Measurements from ENCODE around the gene BCL11B. TPM values are rescaled to one million over a fixed set of nuclear protein-coding genes. Genes with fewer than 3 reads are reported as not detected.

Gene BCL11B
- total RNA-seq, 1 donor = under 0.01 TPM

DNA sequence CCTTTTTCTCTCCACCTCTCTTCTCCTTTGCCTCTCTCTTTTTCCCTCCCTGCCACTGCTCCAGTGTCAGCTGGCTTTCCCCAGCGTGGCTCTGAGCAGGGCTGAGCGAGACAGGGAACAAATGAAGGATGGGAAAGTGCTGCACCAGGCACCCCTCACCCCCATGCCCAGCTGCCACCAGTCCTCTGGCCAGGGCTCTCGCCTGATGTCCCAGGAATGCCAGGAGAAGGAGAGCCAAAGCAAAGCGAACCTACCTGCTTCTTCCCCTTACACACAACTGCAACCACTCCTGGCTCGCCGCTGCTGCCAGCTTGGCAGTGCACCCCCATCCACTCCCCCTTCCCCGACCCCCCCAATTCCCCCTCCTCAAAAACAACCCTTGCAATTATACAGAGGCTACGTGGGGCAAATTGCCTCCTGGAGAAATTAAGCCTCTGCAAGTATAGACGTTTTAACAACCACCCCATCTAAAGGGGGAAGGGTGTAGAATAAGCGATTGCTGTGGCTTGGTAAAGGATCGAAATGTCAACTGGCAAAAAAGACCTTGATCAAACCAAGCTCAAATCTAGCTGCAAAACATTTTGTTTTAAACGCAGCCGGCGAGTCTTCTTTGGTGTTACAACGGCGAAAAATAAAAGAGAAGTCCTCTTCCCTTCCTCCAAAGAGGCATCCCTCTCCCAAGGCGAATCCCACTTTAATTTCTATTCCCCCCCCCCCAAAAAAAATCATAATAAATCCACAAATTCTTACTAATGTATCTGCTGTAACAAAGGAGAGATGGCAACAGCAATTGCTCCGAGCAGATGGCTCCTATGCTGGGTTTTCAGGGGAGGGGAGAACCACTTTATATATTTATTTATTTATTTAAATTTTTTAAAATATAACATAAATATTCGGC is 2.9 kb downstream of the BCL11B start:
- DNase-seq (ENCODE audit: low read depth in 2 of 3, low spot score in 2 of 3) = no peak

DNA sequence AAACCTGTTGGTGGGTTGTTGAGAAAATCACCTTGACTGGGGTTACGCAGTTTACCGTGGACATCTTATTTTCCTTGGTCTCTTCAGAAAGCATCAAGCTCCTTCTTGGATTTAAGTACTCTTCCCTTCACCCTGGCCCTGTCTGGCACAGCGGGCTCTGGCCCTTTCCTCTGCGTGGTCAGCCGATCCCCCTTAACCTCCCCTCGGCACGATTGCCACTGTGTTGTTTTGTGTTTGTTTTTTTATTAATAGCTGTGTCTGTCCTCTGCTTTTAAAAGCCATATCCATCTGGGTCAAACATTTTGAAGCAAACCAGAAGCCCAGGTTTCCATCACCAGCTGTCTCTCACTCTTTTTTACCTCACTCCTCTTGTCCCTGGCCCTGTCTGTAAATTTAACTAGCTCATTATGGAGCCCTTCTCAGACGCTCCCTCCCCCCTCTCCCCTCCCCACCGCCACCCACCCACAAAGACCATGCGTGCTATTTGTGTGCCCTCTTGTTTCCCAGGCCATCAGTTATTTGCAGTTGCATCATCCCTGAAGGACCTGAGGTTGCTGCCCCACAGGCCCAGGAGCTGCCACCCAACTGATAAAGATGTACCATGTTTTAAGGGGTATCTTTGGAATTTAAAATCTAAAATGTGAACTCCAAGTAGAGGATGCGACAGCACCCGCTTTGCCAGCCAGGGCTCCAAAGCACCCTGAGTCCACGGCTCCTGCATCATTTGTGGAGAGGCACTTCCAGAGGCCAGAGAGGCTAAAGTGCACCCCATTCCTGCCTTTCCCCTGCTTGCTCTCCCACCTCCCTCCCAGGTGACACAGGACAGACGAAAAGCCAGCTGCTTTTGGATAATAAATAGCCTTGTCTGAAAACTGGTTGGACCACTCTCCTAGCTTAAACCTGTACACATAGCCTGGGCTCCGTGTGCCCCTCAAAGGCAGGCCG is 3.9 kb downstream of the BCL11B start:
- DNase-seq (ENCODE audit: low read depth in 2 of 3, low spot score in 2 of 3) = no peak

DNA sequence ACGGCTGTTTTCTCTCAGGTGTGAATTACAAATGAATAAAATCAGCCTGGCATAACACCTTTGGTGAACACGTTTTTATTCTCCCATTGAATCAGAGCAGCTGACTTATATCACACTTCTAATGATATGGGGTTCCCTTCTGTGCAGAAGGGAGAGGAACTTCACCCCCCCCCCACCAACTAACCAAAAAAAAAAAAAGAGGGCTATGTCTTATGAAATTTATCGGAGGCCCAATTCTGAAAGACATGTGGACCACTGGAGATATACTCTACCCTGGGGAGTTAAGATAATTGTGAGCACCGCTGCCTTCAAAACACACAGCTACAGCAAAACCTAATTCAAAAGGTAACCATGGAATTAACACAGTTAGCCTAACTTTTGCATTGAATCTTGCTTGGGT is 4.6 kb downstream of the BCL11B start:
- DNase-seq (ENCODE audit: low read depth in 2 of 3, low spot score in 2 of 3) = no peak

DNA sequence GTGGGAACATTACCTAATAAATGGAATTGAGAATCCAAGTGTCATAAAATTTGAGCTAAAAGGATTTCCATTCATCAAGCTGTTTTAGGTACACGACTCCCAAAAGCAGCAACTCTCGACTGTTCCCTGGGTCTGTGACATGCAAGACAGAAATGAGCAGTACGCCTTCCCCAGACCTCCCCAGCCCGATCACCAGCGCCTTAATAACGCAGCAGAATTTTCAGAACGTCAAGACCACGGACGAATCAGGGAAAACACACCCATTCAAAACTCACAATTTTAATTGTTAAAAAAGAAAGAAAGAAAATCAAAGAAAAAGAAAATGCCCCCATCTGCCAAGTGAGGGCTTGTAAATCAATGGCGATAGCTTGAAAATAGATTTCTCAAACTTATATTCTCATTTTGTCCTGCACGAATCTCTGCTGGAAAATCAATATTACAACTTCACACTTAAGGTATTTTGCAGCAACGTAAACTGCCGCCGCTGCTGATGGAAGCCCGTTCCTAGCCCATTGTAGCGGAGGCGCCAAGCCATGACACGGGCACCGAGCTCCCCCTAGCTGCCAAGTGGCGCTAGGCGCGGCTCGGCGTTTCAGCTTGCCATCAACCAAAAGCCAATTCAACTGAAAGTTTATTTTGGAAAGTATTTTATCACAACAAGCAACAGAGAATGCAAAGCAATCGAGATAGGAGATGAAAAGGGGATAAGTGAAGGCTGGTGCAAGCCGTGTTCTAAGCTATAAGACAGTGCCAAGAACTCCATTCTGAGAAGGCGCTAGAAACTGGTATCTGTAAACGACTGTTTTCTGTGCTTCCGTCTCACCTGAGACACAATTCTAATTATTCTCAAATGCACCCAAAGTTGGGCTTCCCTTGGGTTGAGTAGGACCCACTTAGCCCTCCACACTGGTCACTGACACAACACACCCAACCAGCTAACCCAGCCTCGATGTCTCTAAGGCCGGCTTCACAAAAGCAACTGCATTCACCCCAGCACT is 5.5 kb downstream of the BCL11B start:
- DNase-seq (ENCODE audit: low read depth in 2 of 3, low spot score in 2 of 3) = peak; percentile 69 to 81 (median 76)

DNA sequence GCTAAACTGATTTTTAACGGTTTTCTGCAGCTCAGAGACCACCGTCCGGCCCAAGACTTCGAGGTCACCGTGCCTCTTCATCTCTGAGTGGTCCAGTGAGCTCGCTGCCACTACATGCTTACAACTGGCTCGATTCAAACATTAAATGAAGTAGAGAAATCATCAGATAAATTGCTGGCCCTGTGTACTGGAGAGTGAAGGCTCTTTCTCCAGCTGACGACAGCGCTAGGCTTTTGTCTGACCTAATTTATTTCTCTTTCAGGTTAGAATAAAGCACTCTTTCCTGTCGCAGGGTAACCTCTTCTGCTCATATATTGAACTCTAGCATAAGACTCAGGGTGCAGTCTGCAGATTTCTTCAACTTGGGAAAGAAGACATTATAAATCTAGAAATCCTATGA is 6.4 kb downstream of the BCL11B start:
- DNase-seq (ENCODE audit: low read depth in 2 of 3, low spot score in 2 of 3) = no peak

DNA sequence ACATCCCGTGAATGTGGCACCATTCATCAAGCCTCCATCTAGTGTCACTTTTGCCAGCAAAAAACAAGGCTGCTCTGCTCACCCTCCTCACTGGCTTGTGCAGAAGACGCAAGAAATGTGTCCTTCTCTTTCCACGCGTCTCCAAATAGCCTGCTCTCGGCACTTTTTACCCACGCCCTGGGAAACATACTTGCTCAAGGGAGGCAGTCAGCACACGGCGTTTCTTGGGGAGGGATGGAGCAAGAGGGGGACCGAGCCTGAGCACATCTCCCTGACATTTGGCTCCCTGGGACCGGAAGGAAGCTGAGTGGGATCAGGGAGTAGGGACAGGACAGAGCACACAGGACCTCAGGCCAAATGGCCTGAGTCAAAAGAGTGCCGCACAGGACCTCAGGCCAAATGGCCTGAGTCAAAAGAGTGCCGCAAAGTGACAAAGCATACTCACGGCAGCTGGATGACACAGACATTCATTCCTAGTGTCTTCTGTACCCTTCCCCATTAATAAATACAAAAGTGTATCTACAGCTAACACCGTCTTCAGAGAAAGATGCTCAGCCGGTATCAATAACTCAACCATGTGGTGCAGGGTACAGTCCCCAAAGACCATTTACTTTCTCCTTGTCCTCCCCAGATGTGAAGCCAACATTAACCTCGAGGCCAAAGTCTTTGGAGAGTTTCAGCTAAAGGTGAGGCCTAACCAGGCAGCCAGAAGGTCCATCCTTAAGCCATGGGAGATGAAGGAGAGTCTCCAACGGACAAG is 7.1 kb downstream of the BCL11B start:
- DNase-seq (ENCODE audit: low read depth in 2 of 3, low spot score in 2 of 3) = no peak

DNA sequence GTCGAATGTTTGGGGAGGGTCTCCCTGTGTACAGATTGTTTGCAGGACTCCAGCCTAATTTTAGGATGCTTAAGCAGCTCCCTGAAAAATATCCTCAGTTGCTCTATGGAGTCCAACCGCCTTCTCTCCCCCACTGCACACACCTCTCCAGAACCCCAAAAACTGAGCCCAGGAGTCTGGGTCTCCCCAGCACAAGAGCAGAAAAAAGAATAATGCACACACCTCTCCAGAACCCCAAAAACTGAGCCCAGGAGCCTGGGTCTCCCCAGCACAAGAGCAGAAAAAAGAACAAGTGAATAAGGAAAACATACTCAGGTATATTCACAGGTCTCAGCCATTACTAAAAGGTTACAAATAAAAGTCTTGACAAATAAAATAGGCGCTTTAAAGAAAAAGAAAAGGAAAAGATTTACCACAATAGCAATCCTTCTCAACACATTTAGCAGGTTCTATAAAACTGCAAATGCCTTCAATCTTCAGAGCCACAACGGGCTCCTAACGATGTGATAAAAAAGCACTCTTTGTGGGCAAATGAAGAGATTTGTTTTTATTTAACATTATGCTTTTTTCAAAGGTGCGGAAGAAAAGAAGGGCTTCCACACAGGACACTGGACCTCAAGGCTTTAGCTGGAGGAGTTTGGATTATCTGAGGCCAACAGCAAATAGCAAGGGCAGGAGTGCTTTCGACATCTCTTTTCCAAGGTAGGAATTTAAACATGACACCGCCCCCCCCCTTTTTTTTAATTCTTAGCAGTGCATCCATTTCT is 8.2 kb downstream of the BCL11B start:
- DNase-seq (ENCODE audit: low read depth in 2 of 3, low spot score in 2 of 3) = no peak

DNA sequence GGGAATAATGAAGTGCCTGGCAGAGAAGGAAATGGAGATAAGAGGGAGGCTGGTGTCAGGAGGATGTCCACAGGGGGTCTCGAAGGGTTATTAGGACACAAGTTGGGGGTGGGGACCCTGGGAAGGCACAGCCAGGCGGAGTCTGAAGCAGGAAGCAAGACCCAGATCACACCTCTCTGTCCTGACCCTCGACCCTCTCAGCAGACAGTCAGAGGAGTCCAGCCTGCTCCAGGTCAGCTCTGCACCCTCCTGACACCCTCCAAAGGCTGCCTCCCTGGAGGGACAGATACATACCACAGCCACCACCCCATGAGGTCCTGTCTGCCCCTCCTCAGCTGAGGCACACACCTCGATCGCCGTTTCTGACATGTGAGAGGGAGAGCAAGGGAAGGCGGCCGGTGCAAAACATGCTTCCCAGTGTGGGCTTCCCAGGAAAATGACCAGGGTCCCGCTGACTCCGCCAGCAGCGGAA is 9.0 kb downstream of the BCL11B start:
- no peak for DNase-seq (ENCODE audit: low read depth in 2 of 3, low spot score in 2 of 3)

DNA sequence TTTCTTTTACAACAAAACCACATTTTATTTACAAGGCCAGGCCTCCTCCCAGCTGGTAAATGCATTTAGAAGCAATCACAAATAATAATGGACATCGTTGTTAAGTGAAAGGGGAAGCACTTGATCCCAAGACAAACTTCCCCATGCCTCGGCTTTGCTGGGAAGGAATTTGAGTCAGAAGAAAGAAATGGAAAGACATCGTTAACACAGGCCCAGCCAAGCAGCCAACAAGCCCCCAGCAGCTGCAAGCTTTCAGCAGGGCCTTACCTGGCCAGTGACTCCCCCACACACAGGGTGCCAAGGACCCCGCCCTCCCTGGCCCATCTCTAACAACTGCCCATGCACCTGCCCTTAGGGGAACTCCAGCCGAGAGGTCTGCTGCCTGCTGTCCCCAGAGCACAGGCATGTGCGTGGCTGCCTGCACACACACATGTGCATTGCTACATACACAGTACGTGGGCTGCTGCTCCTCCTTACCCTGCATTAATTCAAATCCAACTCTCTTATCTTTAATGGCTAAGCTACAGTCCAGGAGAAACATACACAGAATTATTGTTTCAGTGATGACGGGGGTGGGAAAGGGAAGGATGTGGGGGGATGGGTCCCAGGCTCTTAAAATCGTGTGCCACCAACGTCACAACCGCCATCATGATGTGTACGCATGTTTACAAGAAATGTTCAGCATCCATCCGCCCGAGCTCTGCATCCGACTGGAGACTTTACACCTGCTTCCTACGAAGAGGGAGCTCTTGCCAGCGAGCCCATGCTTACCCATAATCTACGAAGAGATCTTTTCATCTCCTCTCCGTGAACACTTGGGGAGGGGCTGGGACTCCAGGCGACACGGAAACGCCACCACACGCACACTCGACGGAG is 9.8 kb downstream of the BCL11B start:
- DNase-seq (ENCODE audit: low read depth in 2 of 3, low spot score in 2 of 3) = peak in 2 of 3 donors; percentile 21 to 77

DNA sequence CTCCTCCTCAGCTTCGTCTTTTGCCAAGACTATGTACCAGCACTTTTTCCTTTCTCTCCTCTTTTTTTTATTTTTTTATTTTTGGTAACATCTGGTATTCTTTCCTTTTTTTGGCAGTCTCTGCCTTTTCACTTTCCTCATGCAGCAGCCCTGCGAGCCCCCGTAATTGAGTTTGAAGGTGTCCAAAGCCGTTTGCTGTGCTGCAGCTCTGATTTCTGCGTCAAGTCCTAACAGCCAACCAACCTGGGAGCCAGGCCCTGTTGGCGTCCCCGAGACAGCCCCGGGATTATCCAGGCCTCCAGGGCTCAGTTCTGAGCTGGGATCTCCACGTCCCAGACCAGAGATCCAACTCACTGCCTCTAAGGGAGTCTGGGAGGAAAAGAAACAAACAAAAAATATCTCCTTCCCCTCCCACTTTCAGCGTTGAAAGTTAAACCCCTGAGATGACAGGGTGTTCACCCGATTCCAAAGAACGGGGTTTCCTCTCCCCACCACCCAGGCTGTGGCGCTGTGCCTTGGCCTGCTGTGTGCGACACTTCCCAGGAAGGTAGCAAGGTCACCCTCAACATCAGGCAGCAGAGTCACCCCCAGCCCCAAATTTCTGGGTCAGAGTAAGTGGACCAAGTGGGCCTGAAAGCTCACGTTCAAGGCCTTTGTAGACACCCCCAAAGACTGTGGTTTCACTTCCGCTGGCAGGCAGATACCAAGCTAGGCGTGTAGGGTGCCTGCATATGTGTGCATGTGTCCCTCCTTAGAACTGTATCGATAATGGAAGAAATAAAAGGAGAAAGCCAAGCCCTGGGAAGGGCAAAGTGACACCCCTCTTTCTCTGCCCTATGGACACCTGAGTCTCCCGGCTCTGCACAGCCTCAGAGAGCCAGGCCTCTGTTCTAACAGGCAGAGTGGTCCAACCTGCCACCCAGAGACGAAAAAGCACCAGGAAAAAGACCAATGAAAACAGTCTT is 11.1 kb downstream of the BCL11B start:
- no peak for DNase-seq (ENCODE audit: low read depth in 2 of 3, low spot score in 2 of 3)

DNA sequence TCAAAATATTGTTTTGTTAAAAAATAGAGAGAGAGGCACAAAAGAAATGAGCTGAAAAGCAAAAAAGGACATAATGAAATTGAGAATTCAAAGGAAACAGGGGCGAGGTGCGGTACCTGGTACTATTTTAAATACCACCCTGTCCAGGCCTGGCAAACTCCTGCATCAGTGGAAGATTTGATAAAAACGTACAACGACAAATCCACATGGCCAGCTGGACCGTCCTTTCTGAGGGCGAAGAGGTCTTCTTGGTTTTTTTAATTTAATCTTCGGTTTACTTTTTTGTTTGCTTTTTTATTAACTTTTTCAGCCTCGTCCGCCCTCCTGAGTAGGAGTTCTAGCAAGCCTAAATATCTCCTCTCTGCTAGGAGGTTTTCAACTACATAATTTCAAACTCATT is 11.9 kb downstream of the BCL11B start:
- DNase-seq (ENCODE audit: low read depth in 2 of 3, low spot score in 2 of 3) = no peak

DNA sequence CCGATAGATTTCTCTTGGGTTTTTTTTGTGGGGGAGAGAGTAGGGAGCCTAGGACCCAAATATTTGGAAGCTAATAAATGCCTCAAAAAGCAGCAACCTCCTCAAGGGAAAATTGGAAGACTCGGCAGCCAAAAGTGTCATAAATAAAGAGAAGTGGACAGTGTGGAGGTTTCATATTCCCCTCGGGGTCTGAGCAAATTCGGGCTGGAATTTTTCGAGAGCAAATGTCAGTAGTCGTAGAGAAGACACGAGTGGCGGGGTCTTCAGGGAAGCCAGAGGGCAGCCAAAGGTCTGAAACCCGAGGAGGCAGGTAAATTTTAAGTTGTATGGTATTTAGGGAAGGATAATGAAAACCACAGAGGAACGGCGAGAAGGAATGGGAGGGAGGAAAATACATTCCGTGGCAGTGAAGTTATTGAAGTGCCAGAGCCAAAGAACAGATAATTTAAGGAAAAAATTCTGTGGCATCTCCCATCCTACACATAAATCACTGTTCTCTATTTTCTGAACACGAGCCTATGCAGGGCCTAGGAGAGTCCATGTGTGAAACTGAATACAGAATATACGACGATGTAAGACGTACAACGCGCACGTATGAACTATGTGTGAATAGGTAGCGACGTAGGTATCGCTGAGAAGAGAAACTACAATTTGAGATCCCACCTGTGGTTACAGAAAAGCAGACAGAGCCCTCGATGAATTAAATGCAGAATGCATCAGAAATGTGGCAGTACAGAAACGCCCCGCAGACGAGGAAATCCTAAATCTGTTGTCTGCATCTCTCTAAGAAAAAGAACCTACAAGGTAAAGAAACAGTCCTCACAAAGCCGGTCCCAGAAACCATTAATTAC is 12.9 kb downstream of the BCL11B start:
- no peak for DNase-seq (ENCODE audit: low read depth in 2 of 3, low spot score in 2 of 3)

DNA sequence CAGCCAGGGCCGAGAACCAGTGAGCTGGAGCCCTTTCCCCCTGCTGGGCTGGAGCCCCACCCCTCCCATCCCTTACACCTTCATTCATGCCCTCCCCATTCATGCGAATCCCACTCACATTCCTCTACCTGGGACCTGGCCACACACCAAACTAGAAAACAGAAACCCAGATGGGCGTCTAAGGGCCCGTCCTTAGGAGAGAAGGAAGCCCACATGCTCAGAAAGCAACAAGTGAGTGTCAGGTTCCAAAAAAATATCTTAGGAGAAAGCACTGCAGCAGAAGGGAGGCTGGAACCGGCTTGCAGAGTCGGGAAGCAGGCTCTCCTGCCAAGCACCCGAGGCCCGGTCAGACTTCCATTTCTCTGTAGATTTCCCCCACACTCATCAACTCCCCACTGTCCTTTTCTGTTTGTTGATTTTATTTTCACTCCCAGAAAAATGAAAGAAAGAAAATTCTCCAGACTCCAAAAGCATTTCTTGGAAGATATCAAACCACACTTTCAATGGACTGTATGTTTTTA is 13.6 kb downstream of the BCL11B start:
- no peak for DNase-seq (ENCODE audit: low read depth in 2 of 3, low spot score in 2 of 3)

DNA sequence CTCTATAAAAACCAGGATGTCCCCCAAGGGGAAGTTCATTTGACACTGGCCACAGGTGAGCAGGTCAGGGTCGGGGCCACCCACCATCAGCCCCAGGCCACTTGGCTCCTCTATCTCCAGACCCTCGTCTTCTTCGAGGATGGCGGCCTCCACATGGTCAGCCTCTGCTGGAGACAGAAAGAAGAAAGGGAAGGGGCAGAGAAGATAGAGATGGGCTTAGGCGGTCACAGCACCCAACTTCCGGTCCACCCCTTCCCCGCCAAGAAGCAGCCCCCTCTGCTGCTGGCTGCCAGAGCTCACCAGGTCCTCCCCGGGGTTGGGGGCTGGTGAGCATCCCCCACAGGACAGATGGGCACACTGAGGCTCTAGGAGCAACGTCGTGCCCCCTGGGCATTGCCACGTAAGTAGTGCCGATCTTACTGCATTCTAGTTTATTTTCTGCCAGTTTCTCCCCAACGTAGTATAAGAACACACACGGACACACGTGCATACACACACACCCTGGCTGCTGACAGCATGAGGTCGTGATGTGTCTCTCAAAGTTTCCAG is 14.2 kb downstream of the BCL11B start:
- DNase-seq (ENCODE audit: low read depth in 2 of 3, low spot score in 2 of 3) = no peak

DNA sequence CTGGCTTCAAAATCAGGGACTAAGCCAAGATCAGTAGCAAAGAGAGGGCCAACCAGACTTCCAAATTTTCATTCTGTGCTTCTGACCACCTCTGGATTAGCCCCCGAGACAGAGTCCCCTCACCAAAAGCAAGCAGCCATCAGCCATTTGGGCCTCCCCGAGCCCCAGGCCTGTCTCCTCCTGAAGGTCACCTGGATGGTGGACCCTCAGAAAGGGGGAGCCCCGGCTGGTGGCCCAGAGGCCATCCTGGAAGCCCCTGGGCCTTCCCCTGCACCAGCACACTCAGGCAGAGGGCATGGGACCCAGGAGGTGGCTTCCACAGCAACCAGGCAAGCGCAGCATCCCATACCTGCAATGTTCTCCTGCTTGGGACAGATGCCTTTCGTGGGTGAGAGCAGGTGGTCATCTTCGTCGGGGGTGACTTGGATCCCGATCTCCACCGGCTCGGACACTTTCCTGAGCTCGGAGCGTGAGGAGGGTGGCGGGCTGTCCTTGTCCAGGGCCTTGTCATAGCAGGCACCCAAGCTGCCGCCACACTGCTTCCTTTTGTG is 14.8 kb downstream of the BCL11B start:
- DNase-seq (ENCODE audit: low read depth in 2 of 3, low spot score in 2 of 3) = no peak

All from hematopoietic multipotent progenitor cell (in vitro differentiated cells).